Brain microvascular endothelial cell (primary cell): ENCODE data around the gene CHTF8.
"Not testable (repeated sequence)": the region's sequence is repeated elsewhere in the genome, so short reads cannot be mapped to it uniquely, and the experiment has no call there.

Experiments
- DNase-seq: peaks from one replicate; pipeline ENCODE4 v3.0.0-alpha.2; 2020
- H3K27ac ChIP-seq: fragments of 250-450 bp; sonication (Bioruptor Pico); 2 replicates; pipeline ENCODE4 v1.5.1; 2020; ENCODE audit warnings: mild to moderate bottlenecking, moderate library complexity
- H3K27me3 ChIP-seq: fragments of 250-450 bp; sonication (Bioruptor Pico); replicated peaks from 2 replicates; pipeline ENCODE4 v1.5.1; 2020; ENCODE audit warnings: mild to moderate bottlenecking
- H3K36me3 ChIP-seq: fragments of 250-450 bp; sonication (Bioruptor Pico); replicated peaks from 2 replicates; pipeline ENCODE4 v1.5.1; 2020; ENCODE audit warnings: mild to moderate bottlenecking
- H3K4me3 ChIP-seq: 2 replicates; pipeline ENCODE4 v1.5.1; 2011; ENCODE audit warnings: low read depth, mild to moderate bottlenecking, control low read depth, low read length, moderate library complexity
- CTCF ChIP-seq: IDR thresholded peaks from 2 replicates; pipeline ENCODE4 v1.5.1; 2011; ENCODE audit warnings: low read depth, mild to moderate bottlenecking, moderate library complexity, low read length, control low read depth, inconsistent platforms; ENCODE audit errors: missing control alignments
- in situ Hi-C: cut with HindIII; loops from 2 replicates; pipeline ENCODE4 v1.10.0; 2017; ENCODE audit warnings: low sequenced_read_pairs, low pct_ligation_motif_present

CHTF8 gene

GRCh38 chr16:69131167-69131838, 1.1 kb downstream of the CHTF8 start:
- DNase-seq = peak; percentile 20
- H3K27me3 ChIP-seq = no peaks in the 10 kb centered on the region
- peak overlapping the region; percentile 95 for H3K4me3 ChIP-seq
- H3K27ac ChIP-seq = peak overlapping the region; percentile 93
- H3K36me3 ChIP-seq = peaks cover 10% of the 10 kb centered on the region
- TF ChIP-seq CTCF = no peak
- in situ Hi-C loops = no loop called here

DNA sequence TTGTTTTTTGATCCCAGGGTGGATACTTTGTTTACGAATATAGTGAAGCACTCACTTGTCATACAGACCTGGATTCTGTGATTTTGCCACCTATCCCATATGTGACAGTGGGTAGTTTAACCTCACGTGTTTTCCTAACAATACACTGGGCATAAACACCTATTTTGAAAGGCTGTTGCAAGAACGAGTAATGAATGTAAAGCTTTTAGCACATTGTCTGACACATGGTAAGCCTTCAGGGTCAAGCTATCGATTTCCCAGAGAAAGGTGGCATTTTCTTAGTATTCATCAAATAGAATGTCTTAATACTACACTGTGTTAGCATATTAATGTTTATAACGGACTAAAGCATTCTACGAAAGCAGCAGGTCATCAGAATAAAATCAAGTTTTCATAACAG, 1.9 kb downstream of the CHTF8 start:
- Histone ChIP-seq H3K36me3 (peaks cover 11% of the 10 kb centered on the region), H3K27me3 (no peaks in the 10 kb centered on the region), H3K27ac (no peak overlapping the region), H3K4me3 (no peak overlapping the region)
- no peak for TF ChIP-seq CTCF
- in situ Hi-C loops = no loop called here
- no peak for DNase-seq

GRCh38 chr16:69127966-69128510, 4.3 kb downstream of the CHTF8 start:
- Histone ChIP-seq H3K27ac (no peak overlapping the region), H3K36me3 (peaks cover 11% of the 10 kb centered on the region), H3K27me3 (no peaks in the 10 kb centered on the region), H3K4me3 (no peak overlapping the region)
- in situ Hi-C loops = no loop called here
- DNase-seq = no peak
- no peak for TF ChIP-seq CTCF

- H3K27ac ChIP-seq, H3K4me3 ChIP-seq, in situ Hi-C loops, DNase-seq, H3K27me3 ChIP-seq: not testable (repeated sequence)
- H3K36me3 ChIP-seq = peaks cover 11% of the 10 kb centered on the region
Observed at GRCh38 chr16:69126801-69127200, 5.6 kb downstream of the CHTF8 start.

GRCh38 chr16:69126221-69126620, 6.2 kb downstream of the CHTF8 start:
- no peak for TF ChIP-seq CTCF
- H3K36me3 ChIP-seq = peaks cover 10% of the 10 kb centered on the region
- no peak overlapping the region for H3K4me3 ChIP-seq
- H3K27me3 ChIP-seq = no peaks in the 10 kb centered on the region
- H3K27ac ChIP-seq = no peak overlapping the region
- in situ Hi-C loops = no loop called here
- DNase-seq = no peak

GRCh38 chr16:69124961-69125360, 7.4 kb downstream of the CHTF8 start:
- DNase-seq, H3K4me3 ChIP-seq, H3K27me3 ChIP-seq, H3K27ac ChIP-seq: not testable (repeated sequence)
- in situ Hi-C loops = loop anchor here (25.0 kb wide), 2 partner anchors 113 to 213 kb away; no protein-coding TSS in a partner anchor
- H3K36me3 ChIP-seq = peaks cover 21% of the 10 kb centered on the region

DNA sequence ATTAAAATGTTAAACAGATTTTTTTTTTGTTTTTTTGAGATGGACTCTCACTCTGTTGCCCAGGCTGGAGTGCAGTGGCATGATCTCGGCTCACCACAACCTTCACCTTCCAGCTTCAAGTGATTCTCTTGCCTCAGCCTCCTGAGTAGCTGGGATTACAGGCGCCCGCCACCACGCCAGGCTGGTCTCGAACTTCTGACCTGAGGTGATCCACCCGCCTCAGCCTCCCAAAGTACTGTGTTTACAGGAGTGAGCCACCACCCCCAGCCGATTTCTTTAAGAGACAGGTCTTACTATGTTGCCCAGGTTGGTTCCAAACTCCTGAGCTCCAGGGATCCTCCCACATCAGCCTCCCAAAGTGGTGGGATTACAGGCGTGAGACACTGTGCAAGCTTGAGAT, 8.0 kb downstream of the CHTF8 start:
- not testable (repeated sequence) for H3K27ac ChIP-seq, DNase-seq, H3K27me3 ChIP-seq, H3K4me3 ChIP-seq
- peaks cover 27% of the 10 kb centered on the region for H3K36me3 ChIP-seq
- in situ Hi-C loops = loop anchor here (25.0 kb wide), 2 partner anchors 112 to 212 kb away; no protein-coding TSS in a partner anchor
